NCI-H2171 treated with DMSO at 0.1 percent for 48 hours (cell line): ENCODE measurements around the gene PNLIP.

Source experiments
- DNase-seq: peaks from one replicate; lab custom pipeline; 2025; lab: John Stamatoyannopoulos, UW

Gene PNLIP

GRCh38 chr10:116545756-116546155 lies at the start of gene PNLIP:
PNLIP (plus strand) TSS chr10:116545931; CDS start chr10:116546093, 162 bp downstream.
- no peak for DNase-seq

- DNase-seq: no peak
Measured at GRCh38 chr10:116504786-116505185, 40.9 kb upstream of the PNLIP start.

- DNase-seq: no peak
Measured at GRCh38 chr10:116510565-116510964, 35.2 kb upstream of the PNLIP start.

- no peak for DNase-seq
Measured at GRCh38 chr10:116511365-116511764, 34.4 kb upstream of the PNLIP start.

GRCh38 chr10:116521424-116522290 lies 24.1 kb upstream of the PNLIP start:
- peak; percentile 41 for DNase-seq

- DNase-seq: no peak
Measured at GRCh38 chr10:116522803-116523381, 22.8 kb upstream of the PNLIP start.

GRCh38 chr10:116524736-116525135 lies 21.0 kb upstream of the PNLIP start:
- no peak for DNase-seq

- no peak for DNase-seq
Measured at GRCh38 chr10:116526219-116526618, 19.5 kb upstream of the PNLIP start.

- no peak for DNase-seq
Measured at GRCh38 chr10:116536810-116537209, 8.9 kb upstream of the PNLIP start.

GRCh38 chr10:116538456-116538855 lies 7.3 kb upstream of the PNLIP start:
- no peak for DNase-seq

- no peak for DNase-seq
Measured at GRCh38 chr10:116538992-116539391, 6.7 kb upstream of the PNLIP start.

GRCh38 chr10:116540814-116541213 lies 4.9 kb upstream of the PNLIP start:
- DNase-seq: no peak

GRCh38 chr10:116542007-116542677 lies 3.6 kb upstream of the PNLIP start:
- DNase-seq: no peak

- no peak for DNase-seq
Measured at GRCh38 chr10:116545122-116545521, 609 bp upstream of the PNLIP start.

- no peak for DNase-seq
Measured at GRCh38 chr10:116548301-116548700, 2.6 kb downstream of the PNLIP start.

GRCh38 chr10:116553378-116553980 lies 7.7 kb downstream of the PNLIP start:
- no peak for DNase-seq

- no peak for DNase-seq
Measured at GRCh38 chr10:116554628-116555027, 8.9 kb downstream of the PNLIP start.

GRCh38 chr10:116555880-116556279 lies 10.1 kb downstream of the PNLIP start:
- no peak for DNase-seq

- no peak for DNase-seq
Measured at GRCh38 chr10:116557305-116557880, 11.7 kb downstream of the PNLIP start.

- DNase-seq: no peak
Measured at GRCh38 chr10:116565534-116565933, 19.8 kb downstream of the PNLIP start.

GRCh38 chr10:116566932-116567331 lies 21.2 kb downstream of the PNLIP start:
- DNase-seq: no peak

GRCh38 chr10:116567335-116567734 lies 21.6 kb downstream of the PNLIP start:
- DNase-seq: no peak
